Measurements from ENCODE around the gene CDK6.

DNA sequence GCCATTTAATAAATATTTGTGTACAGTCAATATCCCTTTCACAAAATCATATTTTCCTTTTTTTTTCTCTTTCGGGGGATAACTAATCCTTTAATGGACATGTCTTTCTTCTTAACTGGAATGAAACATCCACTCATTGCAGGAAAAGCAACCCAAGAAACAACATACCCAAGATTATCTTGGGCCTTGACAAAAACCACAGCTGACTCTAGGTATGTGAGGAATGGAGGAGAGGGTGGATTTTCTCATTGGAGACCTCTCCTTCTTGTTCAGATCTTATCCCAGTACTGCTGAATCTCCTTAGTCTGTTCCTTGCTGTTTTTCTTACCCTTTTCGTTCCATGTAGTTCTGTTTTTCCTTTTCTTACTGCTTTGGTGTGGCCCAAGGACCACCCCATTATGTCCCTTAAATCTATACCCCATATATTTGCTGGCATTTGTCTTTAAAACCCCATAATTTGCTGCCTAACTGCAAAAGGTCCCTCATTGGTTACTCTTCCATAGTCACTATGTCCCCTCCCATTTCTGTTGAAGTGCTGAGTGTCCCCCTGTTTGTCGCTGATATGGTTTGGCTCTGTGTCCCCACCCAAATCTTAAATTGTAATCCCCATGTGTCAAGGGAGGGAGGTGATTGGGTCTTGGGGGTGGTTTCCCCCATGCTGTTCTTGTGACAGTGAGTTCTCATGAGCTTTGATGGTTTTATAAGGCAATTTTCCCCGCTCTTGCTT is 6.8 kb upstream of the CDK6 start:
- TF ChIP-seq, protein P1, sequence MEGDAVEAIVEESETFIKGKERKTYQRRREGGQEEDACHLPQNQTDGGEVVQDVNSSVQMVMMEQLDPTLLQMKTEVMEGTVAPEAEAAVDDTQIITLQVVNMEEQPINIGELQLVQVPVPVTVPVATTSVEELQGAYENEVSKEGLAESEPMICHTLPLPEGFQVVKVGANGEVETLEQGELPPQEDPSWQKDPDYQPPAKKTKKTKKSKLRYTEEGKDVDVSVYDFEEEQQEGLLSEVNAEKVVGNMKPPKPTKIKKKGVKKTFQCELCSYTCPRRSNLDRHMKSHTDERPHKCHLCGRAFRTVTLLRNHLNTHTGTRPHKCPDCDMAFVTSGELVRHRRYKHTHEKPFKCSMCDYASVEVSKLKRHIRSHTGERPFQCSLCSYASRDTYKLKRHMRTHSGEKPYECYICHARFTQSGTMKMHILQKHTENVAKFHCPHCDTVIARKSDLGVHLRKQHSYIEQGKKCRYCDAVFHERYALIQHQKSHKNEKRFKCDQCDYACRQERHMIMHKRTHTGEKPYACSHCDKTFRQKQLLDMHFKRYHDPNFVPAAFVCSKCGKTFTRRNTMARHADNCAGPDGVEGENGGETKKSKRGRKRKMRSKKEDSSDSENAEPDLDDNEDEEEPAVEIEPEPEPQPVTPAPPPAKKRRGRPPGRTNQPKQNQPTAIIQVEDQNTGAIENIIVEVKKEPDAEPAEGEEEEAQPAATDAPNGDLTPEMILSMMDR (IDR thresholded peaks at IDR 0.05): no peak
- no peak for TF ChIP-seq EP300 (IDR thresholded peaks at IDR 0.05)
- TF ChIP-seq POLR2A (IDR thresholded peaks at IDR 0.05): no peak

Data from stomach (tissue), 4 donors.